ENCODE data around the gene JUND.

The JUND gene

GRCh38 chr19:18289471-18290301 is 8.3 kb upstream of the JUND start:
- no peak for DNase-seq

GRCh38 chr19:18287836-18288772 is 6.7 kb upstream of the JUND start:
- no peak for DNase-seq

- DNase-seq = no peak
Measured at GRCh38 chr19:18286973-18287635, 5.7 kb upstream of the JUND start.

- DNase-seq = no peak
Measured at GRCh38 chr19:18284712-18285360, 3.4 kb upstream of the JUND start.

- no peak for DNase-seq
Measured at GRCh38 chr19:18283338-18283737, 1.9 kb upstream of the JUND start.

GRCh38 chr19:18282788-18283141 is 1.3 kb upstream of the JUND start:
- no peak for DNase-seq

- DNase-seq = peak; percentile 34
Measured at GRCh38 chr19:18282021-18282787, 782 bp upstream of the JUND start.

- DNase-seq = peak; percentile 75
Measured at GRCh38 chr19:18280247-18281081, 958 bp downstream of the JUND start.

GRCh38 chr19:18279516-18280246 is 1.7 kb downstream of the JUND start:
- DNase-seq = peak; percentile 90

- no peak for DNase-seq
Measured at GRCh38 chr19:18279266-18279515, 2.2 kb downstream of the JUND start.

- peak; percentile 39 for DNase-seq
Measured at GRCh38 chr19:18278521-18279265, 2.7 kb downstream of the JUND start.

GRCh38 chr19:18274781-18275356 is 6.6 kb downstream of the JUND start:
- no peak for DNase-seq

GRCh38 chr19:18274219-18274780 is 7.1 kb downstream of the JUND start, which contains the start of gene IQCN:
Gene IQCN, minus strand, starts transcription at chr19:18274452. Its CDS starts 4,974 bp downstream, at chr19:18269478.
- DNase-seq = no peak

GRCh38 chr19:18273561-18274218 is 7.7 kb downstream of the JUND start:
- DNase-seq = no peak

- DNase-seq = no peak
Measured at GRCh38 chr19:18271433-18271841, 10.0 kb downstream of the JUND start.

- no peak for DNase-seq
Measured at GRCh38 chr19:18270326-18270725, 11.1 kb downstream of the JUND start.

GRCh38 chr19:18269070-18269723 is 12.2 kb downstream of the JUND start:
- no peak for DNase-seq

All from activated CD8-positive, alpha-beta memory T cell treated with anti-CD3 and anti-CD28 coated beads, Interleukin-2, amount 50 U/mL, for 4 hours (primary cell).